GM12865 (cell line): ENCODE measurements around the gene ADAM23.
"Not testable (repeated sequence)": the region's sequence is repeated elsewhere in the genome, so short reads cannot be mapped to it uniquely, and the experiment has no call there.

Experiments used
- DNase-seq: peaks from one replicate; pipeline ENCODE4 v3.0.0; 2010; ENCODE audit warnings: low read depth
- H3K4me3 ChIP-seq: 2 replicates; pipeline ENCODE4 v1.5.1; 2011; ENCODE audit warnings: mild to moderate bottlenecking, low read depth, low read length, control low read depth
- CTCF ChIP-seq: IDR thresholded peaks from 2 replicates; pipeline ENCODE4 v1.5.1; 2011; ENCODE audit warnings: low read length, control low read depth, low read depth, inconsistent platforms; ENCODE audit not compliant: insufficient read depth; ENCODE audit errors: missing control alignments

ADAM23 gene

GRCh38 chr2:206442833-206443734, at the start of gene ADAM23:
Gene ADAM23, plus strand, starts transcription at chr2:206443532. Its CDS starts 335 bp downstream, at chr2:206443867.
- peak within 1 kb of the TSS; percentile 55 for H3K4me3 ChIP-seq
- no peak for TF ChIP-seq CTCF
- peak; percentile 67 for DNase-seq

- no peak for TF ChIP-seq CTCF
Observed at GRCh38 chr2:206396211-206396610, 47.1 kb upstream of the ADAM23 start.

GRCh38 chr2:206402956-206403569, 40.3 kb upstream of the ADAM23 start:
- not testable (repeated sequence) for DNase-seq, H3K4me3 ChIP-seq

More at GRCh38 chr2:206396211-206396610, 47.1 kb upstream of the ADAM23 start:
- no peak overlapping the region for H3K4me3 ChIP-seq
- no peak for DNase-seq

GRCh38 chr2:206408323-206409320, 34.7 kb upstream of the ADAM23 start:
- peak; percentile 65 for DNase-seq
- TF ChIP-seq CTCF = no peak
- no peak overlapping the region for H3K4me3 ChIP-seq

- TF ChIP-seq CTCF = no peak
Observed at GRCh38 chr2:206410714-206411113, 32.6 kb upstream of the ADAM23 start.

GRCh38 chr2:206415618-206416243, 27.6 kb upstream of the ADAM23 start:
- H3K4me3 ChIP-seq = no peak overlapping the region
- DNase-seq = no peak
- TF ChIP-seq CTCF = no peak

More at GRCh38 chr2:206410714-206411113, 32.6 kb upstream of the ADAM23 start:
- no peak overlapping the region for H3K4me3 ChIP-seq
- DNase-seq = no peak
